Measurements from ENCODE around the gene DIAPH3. TPM values are rescaled to one million over a fixed set of nuclear protein-coding genes. Genes with fewer than 3 reads are reported as not detected.

The DIAPH3 gene
- total and polyA plus RNA-seq, 10 donors: 0.07 to 4.1 (median 1.4) TPM

DNA sequence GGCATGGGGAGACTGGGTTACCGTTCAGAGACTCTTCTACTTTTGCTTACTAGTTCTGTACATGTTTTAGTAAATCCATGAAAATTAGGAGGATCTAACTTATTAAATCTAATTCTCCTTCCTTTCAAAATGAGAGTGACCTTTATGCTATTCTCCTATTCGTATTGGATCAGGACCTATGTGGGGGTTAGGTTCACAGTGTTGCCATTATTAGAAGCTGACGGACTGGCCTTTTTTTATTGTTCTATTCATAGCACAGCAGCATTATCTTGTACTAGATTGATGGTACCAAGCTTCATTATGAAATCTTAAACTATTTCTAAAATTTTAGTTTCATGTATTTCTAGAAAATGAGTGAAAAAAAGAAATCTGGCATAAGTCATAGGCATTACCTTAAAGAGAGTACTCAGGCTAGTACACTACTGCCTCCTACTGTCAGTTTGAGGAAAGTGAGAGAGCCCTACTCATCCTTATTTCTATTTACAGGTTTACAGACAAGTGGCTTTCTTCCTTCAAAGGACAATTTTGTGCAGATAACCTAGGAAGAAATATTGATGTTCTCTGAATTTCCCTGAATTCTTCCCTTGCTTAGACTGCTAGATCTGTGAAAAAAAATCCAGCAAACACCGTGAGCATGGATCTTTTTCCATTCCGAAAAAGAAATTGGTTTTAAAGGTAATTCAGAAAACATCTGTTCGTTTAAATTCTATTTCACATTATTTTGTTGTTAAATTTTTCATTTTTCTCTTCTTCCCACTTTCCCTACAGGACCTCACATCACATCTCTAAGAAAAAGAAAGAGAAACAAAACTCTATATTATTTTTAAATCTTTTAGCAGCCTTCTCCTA lies 485.5 kb downstream of the DIAPH3 start:
- H3K27ac ChIP-seq: peak overlapping the region in 5 of 8 donors; percentile 46 to 68 (median 62)
- WGBS, 5 donors: 76 to 84% (median 78%) methylated on average over 6 of the region's 6 CpGs
- H3K36me3 ChIP-seq: no peaks in the 10 kb centered on the region
- TF ChIP-seq POLR2A (IDR thresholded peaks at IDR 0.05) (no peak), CTCF (IDR thresholded peaks at IDR 0.05 in 8 of 11, conservative IDR thresholded peaks at IDR 0.05 in 3 of 11) (peak; percentile 29 to 75 (median 66))
- intact Hi-C loops (cut with DNase I; ENCODE audit: low total_unique reads): no loop called here
- H3K9me3 ChIP-seq: no peaks in the 10 kb centered on the region
- DNase-seq: no peak
- H3K27me3 ChIP-seq (replicated peaks in 1 of 7): no peaks in the 10 kb centered on the region
- H3K4me1 ChIP-seq: peaks cover 0 to 10% (median 0%) of the 10 kb centered on the region in 6 donors
- H3K4me3 ChIP-seq: no peak overlapping the region

DNA sequence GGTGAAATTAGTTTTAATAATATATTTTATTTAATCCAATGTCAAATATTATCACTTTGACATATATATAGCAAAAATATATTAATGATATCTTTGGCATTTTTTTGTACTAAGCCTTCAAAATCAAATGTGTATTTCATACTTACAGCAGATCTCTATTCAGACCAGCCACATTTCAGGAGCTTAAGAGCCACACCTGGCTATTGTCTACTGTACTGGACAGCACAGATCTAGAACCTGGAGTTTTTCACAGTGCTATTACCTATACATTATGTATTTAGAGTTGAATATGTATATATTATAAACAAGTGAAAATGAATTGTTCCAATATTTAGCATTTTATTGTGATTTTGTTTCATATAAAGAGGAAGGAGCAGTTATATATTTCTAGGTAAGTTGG lies 486.3 kb downstream of the DIAPH3 start:
- Histone ChIP-seq H3K27me3 (replicated peaks in 1 of 7) (no peaks in the 10 kb centered on the region), H3K4me3 (no peak overlapping the region), H3K4me1 (peaks cover 0 to 10% (median 3%) of the 10 kb centered on the region in 6 donors), H3K9me3 (no peaks in the 10 kb centered on the region), H3K27ac (peak overlapping the region in 5 of 8 donors; percentile 46 to 68 (median 62)), H3K36me3 (no peaks in the 10 kb centered on the region)
- intact Hi-C loops (cut with DNase I; ENCODE audit: low total_unique reads): no loop called here
- DNase-seq: no peak
- no peak for TF ChIP-seq POLR2A (IDR thresholded peaks at IDR 0.05)
- no peak for TF ChIP-seq CTCF (IDR thresholded peaks at IDR 0.05 in 8 of 11, conservative IDR thresholded peaks at IDR 0.05 in 3 of 11)
- TF ChIP-seq POLR2AphosphoS5 (IDR thresholded peaks at IDR 0.05): no peak

GRCh38 chr13:59674616-59675015 lies 489.1 kb downstream of the DIAPH3 start:
- Histone ChIP-seq H3K4me1 (peaks cover 0 to 14% (median 5%) of the 10 kb centered on the region in 6 donors), H3K27ac (no peak overlapping the region), H3K27me3 (replicated peaks in 1 of 7) (no peaks in the 10 kb centered on the region), H3K4me3 (no peak overlapping the region), H3K9me3 (no peaks in the 10 kb centered on the region), H3K36me3 (no peaks in the 10 kb centered on the region)
- intact Hi-C loops (cut with DNase I; ENCODE audit: low total_unique reads): no loop called here
- 94 to 98% (median 98%) methylated on average over 1 of the region's 1 CpG for WGBS, 5 donors
- no peak for DNase-seq
- TF ChIP-seq POLR2A (IDR thresholded peaks at IDR 0.05): no peak
- TF ChIP-seq POLR2AphosphoS5 (IDR thresholded peaks at IDR 0.05): no peak
- TF ChIP-seq CTCF (IDR thresholded peaks at IDR 0.05 in 8 of 11, conservative IDR thresholded peaks at IDR 0.05 in 3 of 11): no peak

DNA sequence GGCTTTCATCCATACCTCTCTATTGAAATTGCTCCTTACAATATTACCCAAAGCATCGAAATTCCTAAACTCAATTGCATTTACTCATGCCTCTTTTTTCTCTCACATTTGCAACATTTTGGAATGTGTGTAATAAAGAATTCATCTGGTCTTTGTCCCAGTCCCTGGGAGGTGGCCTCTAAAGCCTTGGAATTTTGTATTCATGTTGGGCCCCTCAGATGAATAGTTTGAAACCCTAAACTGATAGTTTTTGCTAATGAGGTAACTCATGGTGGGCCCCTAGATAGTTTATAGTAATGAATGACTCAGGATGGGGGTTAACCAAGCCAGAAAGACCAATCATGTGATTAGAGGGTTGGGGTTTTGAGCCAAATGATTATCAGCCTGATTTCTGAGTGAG lies 490.4 kb downstream of the DIAPH3 start:
- TF ChIP-seq CTCF (IDR thresholded peaks at IDR 0.05 in 8 of 11, conservative IDR thresholded peaks at IDR 0.05 in 3 of 11) (no peak), POLR2AphosphoS5 (IDR thresholded peaks at IDR 0.05) (no peak)
- no peaks in the 10 kb centered on the region for H3K27me3 ChIP-seq (replicated peaks in 1 of 7)
- no peak overlapping the region for H3K27ac ChIP-seq
- DNase-seq: no peak
- peaks cover 0 to 10% (median 5%) of the 10 kb centered on the region in 6 donors for H3K4me1 ChIP-seq
- intact Hi-C loops (cut with DNase I; ENCODE audit: low total_unique reads): no loop called here
- 86 to 97% (median 95%) methylated on average over 1 of the region's 1 CpG for WGBS, 5 donors
- H3K9me3 ChIP-seq: no peaks in the 10 kb centered on the region
- no peaks in the 10 kb centered on the region for H3K36me3 ChIP-seq
- no peak overlapping the region for H3K4me3 ChIP-seq

Data from spleen (tissue), 11 donors.